Activated T-cell treated with anti-CD3 and anti-CD28 coated beads for 4 hours (primary cell): ENCODE measurements around the gene CHRD.
A peak's percentile ranks its signal among the peaks of the same experiment; 100 is the strongest.

Experiments used
- DNase-seq: peaks from one replicate; pipeline ENCODE4 v3.0.0-alpha.2; 2020

CHRD gene

DNA sequence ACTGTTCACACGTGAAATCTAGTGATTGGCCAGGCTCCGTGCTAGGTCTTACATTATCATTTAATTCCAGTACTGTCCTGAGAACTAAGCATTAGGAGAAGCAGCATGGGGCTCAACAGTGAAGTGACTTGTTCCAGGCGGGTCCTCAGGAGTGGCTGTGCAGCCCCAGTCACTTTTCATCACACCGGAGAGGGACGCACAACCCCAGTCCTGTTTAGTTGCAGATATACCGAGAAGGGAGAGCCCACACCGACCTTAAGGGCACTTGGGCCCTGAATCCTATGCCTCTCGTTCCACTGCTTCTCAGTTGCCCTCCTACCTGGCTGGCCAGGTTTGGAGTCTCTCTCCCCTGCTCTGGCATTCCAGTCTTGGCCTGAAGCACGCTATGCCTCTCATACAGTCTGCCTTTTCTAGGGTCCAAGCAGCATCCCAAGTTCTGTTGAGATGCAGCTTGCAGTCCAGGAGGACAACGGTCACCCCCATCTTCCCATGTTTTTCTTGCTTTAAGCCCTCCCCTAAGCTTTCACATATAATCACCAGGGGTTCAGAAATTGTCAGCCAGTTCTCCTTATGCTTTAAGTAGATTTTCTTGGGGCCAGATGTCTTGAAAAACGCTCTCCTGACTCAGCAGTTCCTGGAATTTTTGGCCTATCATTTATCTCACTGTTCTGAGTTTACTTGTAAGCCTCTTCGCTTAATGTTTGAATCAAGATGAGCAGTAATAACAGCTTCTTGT is 32.4 kb upstream of the CHRD start:
- no peak for DNase-seq

GRCh38 chr3:184348057-184348382 is 31.8 kb upstream of the CHRD start:
- DNase-seq = no peak

DNA sequence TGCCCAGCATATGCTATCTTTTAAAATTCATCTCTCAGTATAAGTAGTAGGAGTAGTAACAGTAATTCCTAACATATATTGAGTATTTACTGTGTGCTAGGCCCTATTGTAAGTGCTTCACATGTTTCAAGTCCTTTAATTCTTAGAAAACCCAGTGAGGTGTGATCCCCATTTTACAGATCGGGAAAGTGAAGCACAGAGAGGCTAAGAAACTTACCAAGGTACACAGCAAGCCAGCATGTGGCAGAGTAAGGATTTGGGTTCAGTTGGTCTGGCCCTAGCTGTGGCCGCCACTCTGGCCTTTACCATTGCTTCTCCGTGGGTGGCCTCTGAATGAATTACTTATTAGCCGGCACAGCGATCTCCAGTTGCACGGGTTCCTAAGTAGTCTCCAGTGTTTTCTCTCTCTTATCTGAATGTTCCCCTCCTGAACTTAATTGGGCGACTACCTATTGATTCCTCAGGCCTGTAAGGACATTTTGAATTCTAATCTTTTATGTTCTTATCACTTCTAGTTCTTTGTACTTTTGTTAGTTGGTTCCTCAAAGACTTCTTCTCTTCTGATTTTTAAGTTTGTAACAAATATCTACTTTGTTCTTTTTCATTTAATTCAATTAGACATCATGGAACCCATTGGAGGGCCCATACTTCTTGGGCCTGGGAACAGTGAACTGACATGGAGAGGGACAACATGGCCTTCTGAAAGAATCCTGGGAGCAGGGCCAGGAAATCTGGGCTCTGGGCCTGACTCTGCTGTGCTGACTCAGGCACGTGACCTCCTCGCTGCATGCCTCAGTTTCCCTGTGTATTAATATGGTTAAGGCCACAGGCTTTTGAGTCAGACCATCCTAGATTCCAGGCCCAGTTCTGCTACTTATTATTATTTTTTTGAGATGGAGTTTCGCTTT is 30.0 kb upstream of the CHRD start:
- no peak for DNase-seq

GRCh38 chr3:184350618-184351017 is 29.2 kb upstream of the CHRD start:
- DNase-seq = no peak

DNA sequence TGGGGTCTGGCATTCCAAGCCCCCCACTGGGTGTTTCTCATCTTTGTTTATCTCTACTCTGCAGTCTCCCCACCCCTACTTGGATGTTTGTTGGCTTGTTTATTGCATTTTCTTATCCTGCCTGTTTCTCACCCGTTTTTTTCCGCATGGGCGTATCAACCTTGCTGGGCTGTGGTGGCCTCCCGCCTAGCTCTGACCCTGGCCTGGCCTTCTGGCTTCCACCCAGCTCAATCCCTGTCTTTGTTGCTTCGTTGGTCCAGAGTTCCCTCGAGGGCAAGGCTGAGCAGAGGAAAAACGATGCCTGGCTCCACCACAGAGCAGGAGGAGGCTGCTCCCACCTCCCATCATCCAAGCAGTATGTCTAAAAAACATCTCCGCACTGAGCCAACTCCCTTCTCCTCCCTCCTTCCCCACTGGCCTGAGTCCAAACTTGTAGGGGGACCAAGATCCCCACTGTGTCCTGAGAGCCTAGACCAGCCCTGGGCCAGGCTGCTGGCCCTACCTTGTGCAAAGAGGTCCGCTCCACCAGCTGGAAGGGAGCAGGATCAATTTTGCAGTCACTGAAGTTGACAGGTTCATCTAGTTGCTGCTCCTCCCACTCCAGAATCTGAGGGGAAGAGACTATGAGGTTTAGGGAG is 28.2 kb upstream of the CHRD start:
- DNase-seq = no peak

DNA sequence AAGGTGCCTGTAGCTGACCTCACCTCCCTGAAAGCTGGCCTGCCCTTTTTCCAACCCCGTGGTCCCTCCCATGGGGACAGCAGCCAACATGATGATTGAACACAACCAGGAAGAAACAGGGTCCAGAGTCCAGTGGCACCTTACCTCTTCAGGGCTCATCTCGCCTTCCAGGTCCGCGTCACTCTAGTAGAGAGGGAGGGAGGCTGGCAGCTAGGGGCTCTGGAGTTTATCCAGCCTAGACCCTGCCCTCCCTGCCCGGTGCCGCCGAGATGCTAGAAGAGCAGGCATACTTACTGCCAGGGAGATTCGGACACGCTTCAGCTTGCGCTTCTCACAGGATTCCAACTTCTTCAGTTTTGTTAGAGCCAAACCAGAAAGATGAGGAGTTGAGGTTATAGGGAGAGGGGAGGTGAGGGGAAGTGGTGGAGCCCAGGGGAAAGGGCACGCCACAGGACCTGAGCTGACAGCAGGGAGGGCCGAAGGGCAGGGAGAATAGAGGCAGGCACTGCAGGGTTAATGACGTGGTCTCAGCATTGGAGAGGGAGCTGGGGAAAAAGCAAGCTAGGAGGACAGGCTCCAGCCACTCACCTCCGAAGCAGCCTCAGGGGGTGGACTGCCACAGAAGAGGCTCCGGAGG is 27.6 kb upstream of the CHRD start:
- DNase-seq = no peak

DNA sequence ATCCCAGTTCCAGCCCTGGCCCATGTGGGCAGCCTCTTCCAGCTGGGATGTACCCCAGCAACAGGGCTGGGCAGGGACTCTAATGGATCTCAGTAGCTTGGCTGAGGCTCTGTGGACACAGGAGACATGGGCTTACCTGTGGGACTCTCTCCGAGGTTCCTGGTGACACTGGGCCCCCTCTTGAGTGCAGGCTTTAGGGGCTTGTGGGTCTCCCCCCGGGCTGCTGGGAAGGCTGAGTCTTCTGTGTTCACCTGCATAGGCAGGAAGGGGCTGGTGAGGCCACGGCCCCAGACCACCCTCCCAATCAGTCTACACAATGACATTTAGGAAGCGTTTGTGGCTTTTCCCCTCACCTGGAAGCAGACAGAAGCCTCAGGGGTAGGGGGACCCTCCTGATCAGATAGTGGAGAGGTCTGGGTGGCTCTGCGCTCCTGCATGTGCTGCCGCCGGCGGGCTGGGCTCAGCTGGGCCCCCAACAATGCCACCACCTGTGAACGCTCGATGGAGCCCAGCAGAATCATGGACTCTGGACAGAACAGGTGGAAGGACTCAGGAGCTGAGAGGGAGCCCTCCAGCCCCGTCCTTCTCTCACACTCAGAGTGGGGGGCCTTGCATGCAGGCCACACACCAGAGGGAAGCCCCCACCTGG is 26.8 kb upstream of the CHRD start:
- no peak for DNase-seq

DNA sequence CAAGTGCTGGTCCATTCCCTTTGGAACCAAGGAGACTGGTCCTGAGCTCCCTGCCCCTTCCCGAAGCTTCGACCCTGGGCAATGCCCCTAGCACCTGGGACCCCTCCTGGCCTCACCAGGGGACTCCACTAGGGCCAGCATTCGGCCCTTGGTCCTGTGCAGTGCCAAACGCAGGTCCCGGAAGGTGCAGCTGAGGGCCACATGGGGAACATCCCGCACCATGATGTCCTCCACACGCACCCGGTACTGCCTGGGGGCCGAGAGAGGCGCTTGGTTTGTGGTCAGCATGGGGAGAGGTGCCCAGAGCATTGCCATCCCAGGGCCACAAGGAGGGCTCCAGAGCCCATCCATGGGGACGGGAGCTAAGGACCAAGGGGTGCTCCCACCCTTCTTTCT is 26.3 kb upstream of the CHRD start:
- DNase-seq = no peak

GRCh38 chr3:184354121-184354728 is 25.6 kb upstream of the CHRD start:
- DNase-seq = peak; percentile 54

- DNase-seq = no peak
Measured at GRCh38 chr3:184354754-184355153, 25.1 kb upstream of the CHRD start.

GRCh38 chr3:184355261-184356040 is 24.4 kb upstream of the CHRD start:
- DNase-seq = no peak

- no peak for DNase-seq
Measured at GRCh38 chr3:184357248-184358123, 22.4 kb upstream of the CHRD start.

DNA sequence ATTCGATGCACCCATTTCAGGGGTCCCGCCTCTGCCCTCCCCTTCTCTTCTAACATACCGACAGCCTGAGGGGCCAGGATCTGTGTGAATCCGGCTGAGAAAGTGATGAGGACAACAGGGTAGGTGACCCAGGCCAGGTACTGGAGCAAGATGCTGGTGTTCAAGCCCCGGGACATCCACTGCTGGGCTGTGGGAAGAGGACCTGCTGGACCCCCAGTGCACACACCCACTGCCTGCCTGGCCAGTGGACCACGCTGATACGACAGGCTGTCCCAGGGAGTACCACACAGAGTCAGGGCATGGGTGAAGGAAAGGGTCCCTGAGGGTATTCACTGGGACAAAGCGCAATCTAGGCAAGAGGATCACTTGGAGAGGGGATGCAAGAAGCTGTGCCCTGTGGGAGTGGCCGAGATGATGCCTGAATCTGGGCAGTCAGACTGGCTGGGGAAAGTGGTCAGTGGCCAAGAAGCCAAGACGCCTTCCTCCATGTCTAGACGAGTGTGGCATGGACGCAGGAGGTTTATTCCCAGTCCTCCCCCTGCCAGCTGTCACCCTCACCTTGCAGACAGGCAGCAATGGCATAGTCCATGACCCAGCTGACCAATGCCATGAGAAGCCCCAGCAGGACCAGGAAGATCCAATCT is 21.6 kb upstream of the CHRD start:
- no peak for DNase-seq

- no peak for DNase-seq
Measured at GRCh38 chr3:184358921-184359350, 20.9 kb upstream of the CHRD start.

DNA sequence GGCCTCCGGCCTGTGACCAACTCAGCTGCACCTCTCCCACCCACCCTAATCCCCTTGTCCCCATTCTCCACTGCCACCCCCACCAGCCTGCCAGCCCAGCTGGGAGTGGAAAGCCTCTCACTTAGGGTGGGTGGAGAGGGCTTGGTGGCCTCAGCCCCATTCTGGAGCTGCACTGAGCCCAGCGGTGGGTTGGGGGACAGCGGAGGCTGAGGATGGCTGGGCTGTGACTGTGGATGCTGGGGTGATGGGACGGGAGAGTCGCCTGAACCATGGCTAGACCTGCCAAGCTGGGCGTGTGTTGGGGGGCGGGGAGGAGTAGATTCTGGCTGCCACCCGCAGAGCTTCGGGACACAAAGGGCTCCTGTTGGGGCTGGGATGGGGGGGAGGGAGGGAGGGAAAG is 20.2 kb upstream of the CHRD start:
- DNase-seq = no peak

DNA sequence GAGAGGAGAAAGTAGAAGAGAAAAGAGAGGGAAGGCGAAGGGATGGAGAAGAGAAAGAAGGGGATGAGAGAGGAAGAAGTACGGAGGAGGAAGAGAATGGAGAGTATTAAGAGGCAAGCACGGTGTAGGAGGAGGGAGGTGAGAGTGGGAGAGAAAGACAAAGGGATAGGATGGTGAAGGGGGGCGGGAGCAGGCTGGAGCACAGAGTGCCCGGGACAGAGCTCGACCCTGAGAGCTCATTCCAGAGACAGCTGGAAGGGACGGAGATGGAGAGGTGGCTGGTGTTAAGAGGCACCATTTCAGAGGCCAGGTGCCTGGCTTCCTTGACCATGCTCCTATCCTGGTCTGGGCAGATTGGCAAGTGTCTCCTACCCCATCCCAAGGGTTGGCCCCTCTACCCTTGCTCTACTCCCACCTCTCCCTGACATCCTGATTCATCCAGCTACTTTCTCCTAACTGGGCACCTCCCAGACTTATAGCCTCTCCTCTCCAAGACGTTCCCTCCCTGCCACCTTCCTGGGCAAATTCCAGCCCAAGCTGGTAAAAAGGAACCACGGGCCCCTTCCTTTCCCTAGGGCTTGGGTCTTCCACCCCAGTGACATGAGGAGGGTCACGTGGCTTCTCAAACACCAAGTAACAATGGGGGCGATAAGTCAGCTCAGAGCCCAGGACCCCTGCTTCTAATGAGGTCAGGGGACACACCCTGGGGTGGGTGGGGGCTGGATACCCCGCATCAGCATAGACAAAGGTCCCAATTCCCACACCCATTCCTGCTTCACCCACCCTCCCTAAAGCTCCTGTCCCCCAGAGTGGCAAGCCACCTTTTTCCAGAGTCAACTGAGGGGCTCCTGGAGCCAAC is 19.6 kb upstream of the CHRD start:
- no peak for DNase-seq

GRCh38 chr3:184360929-184361531 is 18.8 kb upstream of the CHRD start:
- no peak for DNase-seq

DNA sequence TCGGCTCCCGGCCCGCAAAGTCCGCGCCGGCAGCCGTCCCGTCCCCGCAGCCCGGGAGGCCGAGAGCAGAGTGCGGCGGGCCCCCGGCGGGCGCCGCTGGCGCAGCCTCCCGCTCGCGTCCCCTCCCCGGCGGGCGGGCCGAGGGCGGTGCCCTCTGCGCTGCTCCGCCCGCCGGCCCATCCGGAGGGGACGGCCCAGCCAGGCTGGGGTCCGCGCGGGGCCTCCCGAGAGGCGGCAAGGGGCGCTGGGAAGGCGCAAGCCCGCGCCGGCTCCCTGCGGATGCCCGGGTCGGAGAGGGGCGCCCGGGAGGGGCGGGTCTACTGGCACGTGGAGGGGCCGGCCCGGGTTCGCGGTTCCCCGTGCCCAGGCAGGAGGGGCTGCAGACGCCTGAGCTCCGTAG is 18.3 kb upstream of the CHRD start, which contains the start of the genes CLCN2 and POLR2H:
Gene CLCN2, minus strand, starts transcription at position 74 of the 400 bp plus-strand sequence. CDS start 126 bp downstream, outside the sequence.
Gene POLR2H, plus strand, starts transcription at position 179 of the 400 bp plus-strand sequence. CDS start 1,783 bp downstream, outside the sequence.
- peak; percentile 23 for DNase-seq
